HL-60 (cell line): ENCODE data around the gene SMIM24.
"Not testable (repeated sequence)": the region's sequence is repeated elsewhere in the genome, so short reads cannot be mapped to it uniquely, and the experiment has no call there.

Experiments
- DNase-seq, 2 experiments: peaks; one replicate each; pipeline ENCODE4 v3.0.0-alpha.2; 2010 to 2020; ENCODE audit warnings: low read depth in 1 of 2, low spot score in 1 of 2
- H3K27ac ChIP-seq: fragments of 250-450 bp; sonication (Bioruptor Pico); replicated peaks from 2 replicates; pipeline ENCODE4 v1.5.1; 2020; ENCODE audit warnings: mild to moderate bottlenecking, moderate library complexity
- H3K27me3 ChIP-seq: fragments of 250-450 bp; sonication (Bioruptor Pico); 2 replicates; pipeline ENCODE4 v1.5.1; 2021; ENCODE audit warnings: mild to moderate bottlenecking, moderate library complexity; ENCODE audit not compliant: insufficient read depth, poor library complexity, severe bottlenecking
- H3K4me3 ChIP-seq: replicated peaks from 2 replicates; pipeline ENCODE4 v1.5.1; 2011; ENCODE audit warnings: mild to moderate bottlenecking, control low read depth, low read length; ENCODE audit not compliant: insufficient read depth
- CTCF ChIP-seq: IDR thresholded peaks from one replicate; pipeline ENCODE4 v1.5.1; 2011; ENCODE audit warnings: low read length, control low read depth, inconsistent platforms; ENCODE audit not compliant: insufficient read depth
- GABPA ChIP-seq: IDR thresholded peaks from 2 replicates; pipeline ENCODE4 v1.6.1; 2012; ENCODE audit warnings: low read depth
- POLR2AphosphoS5 ChIP-seq: IDR thresholded peaks from 2 replicates; pipeline ENCODE4 v1.6.1; 2012; ENCODE audit warnings: low read depth
- SPI1 ChIP-seq: IDR thresholded peaks from 2 replicates; pipeline ENCODE4 v1.6.1; 2012; ENCODE audit warnings: low read depth, mild to moderate bottlenecking, borderline replicate concordance
- TF ChIP-seq, protein P1 (sequence below): IDR thresholded peaks from 2 replicates; pipeline ENCODE4 v1.6.1; 2012; ENCODE audit warnings: low read depth; ENCODE audit not compliant: insufficient replicate concordance

Gene SMIM24

GRCh38 chr19:3510727-3511126 is 30.4 kb upstream of the SMIM24 start:
- Histone ChIP-seq H3K4me3 (no peak overlapping the region), H3K27me3 (no peaks in the 10 kb centered on the region), H3K27ac (no peak overlapping the region)
- DNase-seq: no peak
- TF ChIP-seq GABPA: no peak
- TF ChIP-seq SPI1: no peak
- TF ChIP-seq CTCF: no peak
- no peak for TF ChIP-seq POLR2AphosphoS5
- TF ChIP-seq, protein P1, sequence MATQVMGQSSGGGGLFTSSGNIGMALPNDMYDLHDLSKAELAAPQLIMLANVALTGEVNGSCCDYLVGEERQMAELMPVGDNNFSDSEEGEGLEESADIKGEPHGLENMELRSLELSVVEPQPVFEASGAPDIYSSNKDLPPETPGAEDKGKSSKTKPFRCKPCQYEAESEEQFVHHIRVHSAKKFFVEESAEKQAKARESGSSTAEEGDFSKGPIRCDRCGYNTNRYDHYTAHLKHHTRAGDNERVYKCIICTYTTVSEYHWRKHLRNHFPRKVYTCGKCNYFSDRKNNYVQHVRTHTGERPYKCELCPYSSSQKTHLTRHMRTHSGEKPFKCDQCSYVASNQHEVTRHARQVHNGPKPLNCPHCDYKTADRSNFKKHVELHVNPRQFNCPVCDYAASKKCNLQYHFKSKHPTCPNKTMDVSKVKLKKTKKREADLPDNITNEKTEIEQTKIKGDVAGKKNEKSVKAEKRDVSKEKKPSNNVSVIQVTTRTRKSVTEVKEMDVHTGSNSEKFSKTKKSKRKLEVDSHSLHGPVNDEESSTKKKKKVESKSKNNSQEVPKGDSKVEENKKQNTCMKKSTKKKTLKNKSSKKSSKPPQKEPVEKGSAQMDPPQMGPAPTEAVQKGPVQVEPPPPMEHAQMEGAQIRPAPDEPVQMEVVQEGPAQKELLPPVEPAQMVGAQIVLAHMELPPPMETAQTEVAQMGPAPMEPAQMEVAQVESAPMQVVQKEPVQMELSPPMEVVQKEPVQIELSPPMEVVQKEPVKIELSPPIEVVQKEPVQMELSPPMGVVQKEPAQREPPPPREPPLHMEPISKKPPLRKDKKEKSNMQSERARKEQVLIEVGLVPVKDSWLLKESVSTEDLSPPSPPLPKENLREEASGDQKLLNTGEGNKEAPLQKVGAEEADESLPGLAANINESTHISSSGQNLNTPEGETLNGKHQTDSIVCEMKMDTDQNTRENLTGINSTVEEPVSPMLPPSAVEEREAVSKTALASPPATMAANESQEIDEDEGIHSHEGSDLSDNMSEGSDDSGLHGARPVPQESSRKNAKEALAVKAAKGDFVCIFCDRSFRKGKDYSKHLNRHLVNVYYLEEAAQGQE: no peak

DNA sequence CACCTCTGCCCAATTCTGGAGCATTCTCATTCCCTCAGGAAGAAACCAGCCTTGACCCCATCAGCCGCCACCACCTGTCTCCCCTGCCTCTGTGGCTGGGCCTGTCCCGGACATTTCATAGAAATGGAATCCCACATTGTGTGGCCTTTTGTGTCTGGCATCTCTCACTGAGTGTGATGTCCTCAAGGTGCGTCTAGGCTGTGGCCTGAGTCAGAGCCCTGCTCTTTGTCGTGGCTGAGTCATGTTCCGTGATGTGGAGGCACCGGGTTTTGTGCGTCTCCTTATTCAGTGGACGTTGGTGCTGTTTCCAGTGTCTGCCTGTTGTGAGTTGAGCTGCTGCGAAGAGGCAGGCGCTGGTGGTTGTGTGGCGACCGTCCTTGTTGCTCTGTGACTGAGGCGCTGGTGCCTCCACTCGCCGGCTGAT is 29.3 kb upstream of the SMIM24 start:
- H3K4me3 ChIP-seq: no peak overlapping the region
- no peak overlapping the region for H3K27ac ChIP-seq
- TF ChIP-seq SPI1 (no peak), CTCF (no peak), POLR2AphosphoS5 (no peak), GABPA (no peak)
- TF ChIP-seq, protein P1: no peak
- H3K27me3 ChIP-seq: no peaks in the 10 kb centered on the region
- no peak for DNase-seq

GRCh38 chr19:3508771-3509535 is 28.6 kb upstream of the SMIM24 start:
- no peak overlapping the region for H3K4me3 ChIP-seq
- no peak overlapping the region for H3K27ac ChIP-seq
- H3K27me3 ChIP-seq: no peaks in the 10 kb centered on the region
- TF ChIP-seq CTCF (no peak), POLR2AphosphoS5 (no peak), SPI1 (no peak), GABPA (no peak)
- TF ChIP-seq, protein P1: no peak
- no peak for DNase-seq

- not testable (repeated sequence) for H3K27ac ChIP-seq, DNase-seq, H3K4me3 ChIP-seq, H3K27me3 ChIP-seq
Measured at GRCh38 chr19:3508121-3508661, 27.9 kb upstream of the SMIM24 start.
